H9 (cell line): Measurements from ENCODE around the gene STRADA. TPM values are rescaled to one million over a fixed set of nuclear protein-coding genes. Genes with fewer than 3 reads are reported as not detected.

Experiments used
- DNase-seq: peaks from one replicate; pipeline ENCODE4 v3.0.0-alpha.2; 2017
- H2AFZ ChIP-seq: one replicate; pipeline ENCODE4 v1.6.1; 2013; ENCODE audit warnings: mild to moderate bottlenecking, low read length, control low read depth, moderate library complexity
- H2AK5ac ChIP-seq: 2 replicates; pipeline ENCODE4 v1.6.1; 2013; ENCODE audit warnings: low read length, control low read depth, mixed read lengths; ENCODE audit not compliant: insufficient read length
- H2BK120ac ChIP-seq: one replicate; pipeline ENCODE4 v1.6.1; 2013; ENCODE audit warnings: low read depth, mild to moderate bottlenecking, low read length, control low read depth, inconsistent platforms; ENCODE audit not compliant: poor library complexity, severe bottlenecking
- H2BK12ac ChIP-seq: 2 replicates; pipeline ENCODE4 v1.6.1; 2013; ENCODE audit warnings: low read length, control low read depth, mixed read lengths, low read depth; ENCODE audit not compliant: insufficient read length
- H2BK15ac ChIP-seq: 2 replicates; pipeline ENCODE4 v1.6.1; 2013; ENCODE audit warnings: low read depth, low read length, control low read depth
- H2BK20ac ChIP-seq: one replicate; pipeline ENCODE4 v1.6.1; 2013; ENCODE audit warnings: low read depth, mild to moderate bottlenecking, low read length, control low read depth, inconsistent platforms; ENCODE audit not compliant: poor library complexity, severe bottlenecking
- H2BK5ac ChIP-seq: 2 replicates; pipeline ENCODE4 v1.6.1; 2013; ENCODE audit warnings: low read length, control low read depth, mixed read lengths; ENCODE audit not compliant: insufficient read length
- H3K14ac ChIP-seq: 2 replicates; pipeline ENCODE4 v1.6.1; 2013; ENCODE audit warnings: low read length, control low read depth; ENCODE audit not compliant: insufficient read depth
- H3K18ac ChIP-seq: 2 replicates; pipeline ENCODE4 v1.6.1; 2013; ENCODE audit warnings: low read depth, mild to moderate bottlenecking, mixed read lengths, low read length, control low read depth; ENCODE audit not compliant: insufficient read length
- H3K23ac ChIP-seq: 2 replicates; pipeline ENCODE4 v1.6.1; 2013; ENCODE audit warnings: low read length, control low read depth, mixed read lengths, low read depth; ENCODE audit not compliant: insufficient read length
- H3K23me2 ChIP-seq: 2 replicates; pipeline ENCODE4 v1.6.1; 2013; ENCODE audit warnings: low read depth, mild to moderate bottlenecking, mixed read lengths, low read length, control low read depth; ENCODE audit not compliant: insufficient read length, poor library complexity, severe bottlenecking
- H3K27ac ChIP-seq: 2 replicates; pipeline ENCODE4 v1.5.1; 2013; ENCODE audit warnings: low read length, control low read depth, mixed read lengths, low read depth; ENCODE audit not compliant: insufficient read length
- H3K27me3 ChIP-seq: 2 replicates; pipeline ENCODE4 v1.6.1; 2013; ENCODE audit warnings: low read length, control low read depth, inconsistent platforms; ENCODE audit not compliant: insufficient read depth
- H3K4ac ChIP-seq: 2 replicates; pipeline ENCODE4 v1.6.1; 2013; ENCODE audit warnings: low read depth, mild to moderate bottlenecking, control low read depth, inconsistent platforms, low read length, moderate library complexity
- H3K4me1 ChIP-seq: 2 replicates; pipeline ENCODE4 v1.6.1; 2013; ENCODE audit warnings: low read length, control low read depth, inconsistent platforms; ENCODE audit not compliant: insufficient read depth
- H3K4me2 ChIP-seq: 2 replicates; pipeline ENCODE4 v1.6.1; 2013; ENCODE audit warnings: low read length, control low read depth, mixed read lengths; ENCODE audit not compliant: insufficient read length, insufficient read depth
- H3K56ac ChIP-seq: 2 replicates; pipeline ENCODE4 v1.6.1; 2013; ENCODE audit warnings: low read depth, mild to moderate bottlenecking, mixed read lengths, low read length, control low read depth; ENCODE audit not compliant: insufficient read length
- H3K79me1 ChIP-seq: 2 replicates; pipeline ENCODE4 v1.6.1; 2013; ENCODE audit warnings: low read depth, mild to moderate bottlenecking, moderate library complexity, low read length, control low read depth, inconsistent platforms; ENCODE audit not compliant: insufficient read depth, poor library complexity, severe bottlenecking
- H3K79me2 ChIP-seq: 2 replicates; pipeline ENCODE4 v1.6.1; 2013; ENCODE audit warnings: low read length, control low read depth, inconsistent platforms; ENCODE audit not compliant: insufficient read depth
- H3K9ac ChIP-seq: 2 replicates; pipeline ENCODE4 v1.6.1; 2013; ENCODE audit warnings: low read length, control low read depth, mixed read lengths; ENCODE audit not compliant: insufficient read length; ENCODE audit errors: extremely low read depth
- H3K9me3 ChIP-seq: one replicate; pipeline ENCODE4 v1.6.1; 2013; ENCODE audit warnings: low read depth, low read length, inconsistent platforms; ENCODE audit not compliant: control insufficient read depth
- H3T11ph ChIP-seq: one replicate; pipeline ENCODE4 v1.6.1; 2013; ENCODE audit warnings: mild to moderate bottlenecking, low read length, control low read depth, inconsistent platforms
- H4K20me1 ChIP-seq: one replicate; pipeline ENCODE4 v1.6.1; 2013; ENCODE audit not compliant: control insufficient read depth, insufficient read length, insufficient read depth
- H4K5ac ChIP-seq: 2 replicates; pipeline ENCODE4 v1.6.1; 2013; ENCODE audit warnings: low read depth, mild to moderate bottlenecking, mixed read lengths, low read length, control low read depth; ENCODE audit not compliant: insufficient read length
- H4K8ac ChIP-seq: replicated peaks from 2 replicates; pipeline ENCODE4 v1.6.1; 2013; ENCODE audit warnings: low read length, control low read depth, mixed read lengths, low read depth; ENCODE audit not compliant: insufficient read length
- H4K91ac ChIP-seq: 2 replicates; pipeline ENCODE4 v1.6.1; 2013; ENCODE audit warnings: low read depth, mild to moderate bottlenecking, moderate library complexity, mixed read lengths, low read length, control low read depth; ENCODE audit not compliant: insufficient read length
- H3K27ac Mint-ChIP-seq, 3 experiments: 2 replicates in 2 of 3; 3 replicates in 1 of 3; pipeline ENCODE4 v1.8.0; 2020 to 2021; ENCODE audit warnings: mixed read lengths in 3 of 3, mild to moderate bottlenecking in 1 of 3, moderate library complexity in 1 of 3
- H3K27me3 Mint-ChIP-seq: 2 replicates; pipeline ENCODE4 v1.8.0; 2021; ENCODE audit warnings: low read depth, mild to moderate bottlenecking, moderate library complexity, mixed read lengths
- H3K36me3 Mint-ChIP-seq, 3 experiments: 2 replicates in 2 of 3; 3 replicates in 1 of 3; pipeline ENCODE4 v1.8.0; 2020 to 2021; ENCODE audit warnings: low read depth in 3 of 3, mixed read lengths in 3 of 3; ENCODE audit not compliant: insufficient read depth in 1 of 3
- H3K4me1 Mint-ChIP-seq, 2 experiments: 2 replicates each; pipeline ENCODE4 v1.8.0; 2020; ENCODE audit warnings: mixed read lengths in 2 of 2
- H3K4me3 Mint-ChIP-seq, 2 experiments: 2 replicates in 1 of 2; 3 replicates in 1 of 2; pipeline ENCODE4 v1.8.0; 2020 to 2021; ENCODE audit warnings: mild to moderate bottlenecking in 2 of 2, mixed read lengths in 2 of 2, moderate library complexity in 1 of 2
- H3K9me3 Mint-ChIP-seq, 2 experiments: 2 replicates in 1 of 2; 3 replicates in 1 of 2; pipeline ENCODE4 v1.8.0; 2020; ENCODE audit warnings: mild to moderate bottlenecking in 2 of 2, mixed read lengths in 2 of 2, moderate library complexity in 1 of 2
- CTCF ChIP-seq: fragments of 200-600 bp; sonication (generic); conservative IDR thresholded peaks from 3 replicates; pipeline ENCODE4 v1.8.0; 2021; ENCODE audit warnings: antibody characterized with exemption, mild to moderate bottlenecking
- WGBS: extraction: QIAGEN DNeasy Blood & Tissue Kit; methylation state at CpG from one replicate; pipeline ENCODE4 v1.1.7; 2013; ENCODE audit warnings: missing lambda C conversion rate, low lambda C conversion rate, mixed read lengths; ENCODE audit not compliant: insufficient read length; ENCODE audit errors: extremely low coverage; 5-methylcytosine and 5-hydroxymethylcytosine counted together
- total RNA-seq: library from RNA; stranded (reverse); gene quantifications from 2 replicates; pipeline ENCODE4 v1.2.1, GENCODE V29; 2021

Gene STRADA
- total RNA-seq, 1 experiment from 2014 or later, result 35.0 TPM

DNA sequence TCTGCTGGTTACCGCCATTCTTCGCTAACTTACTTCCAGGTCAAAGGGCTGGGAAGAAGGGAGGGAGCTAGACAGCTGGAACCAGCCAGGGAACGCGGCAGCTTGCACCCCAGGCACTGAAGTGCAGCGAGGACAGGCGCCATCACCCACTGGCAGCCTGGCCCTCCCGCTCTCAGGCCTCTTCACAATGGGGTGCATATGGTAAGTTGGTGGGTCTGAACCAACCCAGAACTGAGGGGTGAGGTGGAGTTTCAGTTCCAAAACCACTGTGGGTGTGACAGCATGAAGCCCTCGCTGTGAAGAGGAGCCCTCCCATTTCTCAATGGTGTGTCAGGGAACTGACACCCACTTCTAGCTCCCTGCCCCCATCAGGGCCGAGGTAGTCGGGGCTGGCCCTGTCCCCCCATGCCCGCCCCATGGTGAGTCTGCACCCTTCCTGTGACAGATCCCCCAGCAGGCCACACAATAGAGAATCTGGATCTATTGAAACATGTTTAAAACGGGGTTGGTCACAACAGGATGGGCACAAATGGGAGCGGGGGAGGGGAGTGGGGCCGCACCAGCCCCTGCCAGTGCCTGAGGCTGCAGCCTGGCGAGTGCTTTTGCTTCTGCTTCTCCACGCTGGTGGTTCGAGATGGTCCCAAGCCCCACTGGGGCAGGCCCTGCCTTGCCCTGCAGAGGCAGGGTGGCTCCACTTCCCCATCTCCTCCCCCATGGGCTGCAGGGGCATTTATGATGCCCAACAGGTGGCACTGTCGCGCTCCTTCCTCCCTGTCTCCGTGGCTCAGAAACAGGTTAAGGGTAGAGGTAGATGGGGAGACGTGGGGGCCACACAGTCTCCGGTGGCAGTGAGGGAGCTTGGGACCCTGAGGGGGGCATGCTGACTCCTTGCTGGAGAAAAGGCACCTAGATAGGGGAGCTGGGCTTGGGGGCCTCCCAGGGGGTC, 44.0 kb downstream of the STRADA start:
- H3K23ac ChIP-seq, result no peak overlapping the region
- no peak overlapping the region for H3K14ac ChIP-seq
- H4K91ac ChIP-seq, result no peak overlapping the region
- peaks cover 31 to 45% of the 10 kb centered on the region in 2 experiments for H3K4me1 Mint-ChIP-seq
- H4K8ac ChIP-seq, result no peak overlapping the region
- no peak overlapping the region for H3K27ac ChIP-seq
- no peak overlapping the region for H3K4me2 ChIP-seq
- no peak overlapping the region for H2AK5ac ChIP-seq
- peaks cover 20% of the 10 kb centered on the region for H3K23me2 ChIP-seq
- no peaks in the 10 kb centered on the region for H3K79me2 ChIP-seq
- peaks cover 5% of the 10 kb centered on the region for H3K27me3 Mint-ChIP-seq
- no peak overlapping the region for H3K56ac ChIP-seq
- no peak overlapping the region for H3T11ph ChIP-seq
- no peak overlapping the region for H2BK5ac ChIP-seq
- no peak overlapping the region for H2BK120ac ChIP-seq
- no peaks in the 10 kb centered on the region for H3K9me3 Mint-ChIP-seq
- no peak overlapping the region for H2BK20ac ChIP-seq
- no peaks in the 10 kb centered on the region for H3K79me1 ChIP-seq
- H3K4me1 ChIP-seq, result no peaks in the 10 kb centered on the region; the same call in 1 of the 2 replicates
- no peak overlapping the region for H3K18ac ChIP-seq
- no peak overlapping the region for H3K4ac ChIP-seq
- DNase-seq, result peak; percentile 78
- no CpG with 5 or more reads among the region's 22 CpGs for WGBS
- no peak overlapping the region for H4K5ac ChIP-seq
- no peak overlapping the region for H3K9ac ChIP-seq
- no peak overlapping the region for H2AFZ ChIP-seq
- H3K9me3 ChIP-seq, result no peaks in the 10 kb centered on the region
- no peaks in the 10 kb centered on the region for H3K27me3 ChIP-seq
- H2BK15ac ChIP-seq, result no peak overlapping the region
- no peak overlapping the region for H2BK12ac ChIP-seq
- TF ChIP-seq CTCF, result peak; percentile 72
- no peaks in the 10 kb centered on the region for H4K20me1 ChIP-seq
- H3K36me3 Mint-ChIP-seq, result peaks cover 5 to 38% (median 10%) of the 10 kb centered on the region in 3 experiments
- peak overlapping the region; percentile 57 to 70 for H3K4me3 Mint-ChIP-seq
- peak overlapping the region in 1 of 3 experiments; percentile 64; a peak in 2 of 7 replicates for H3K27ac Mint-ChIP-seq
